Activated CD4-positive, alpha-beta T cell treated with anti-CD3 and anti-CD28 coated beads, Interleukin-2, Interleukin-4, amounts not matched to agents 100 ng/mL and 50 ng/mL, durations not matched to agents 16 hours and 8 hours (primary cell): ENCODE data around the gene RARS1.

Source experiments
- DNase-seq: peaks from one replicate; pipeline ENCODE4 v3.0.0-alpha.2; 2020; ENCODE audit warnings: low spot score

The RARS1 gene

DNA sequence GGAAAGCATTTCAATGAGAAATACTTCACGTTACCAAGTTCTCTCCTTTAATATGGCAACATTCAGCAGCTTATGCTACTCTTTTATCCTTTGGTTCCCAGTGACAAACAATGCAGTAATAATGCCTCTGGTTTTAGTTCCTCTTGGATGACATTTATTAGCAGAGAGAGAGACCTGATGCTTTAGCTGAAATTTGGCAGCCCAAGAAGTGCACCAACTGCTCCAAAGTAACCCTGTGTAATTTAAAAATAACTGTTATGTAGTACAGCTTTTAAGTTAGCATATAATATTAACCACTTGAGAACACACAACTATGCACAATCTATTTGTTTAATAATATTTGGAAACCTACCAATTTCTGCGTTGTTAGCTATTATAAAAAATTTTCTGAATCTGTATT, 71.1 kb downstream of the RARS1 start:
- DNase-seq = no peak

DNA sequence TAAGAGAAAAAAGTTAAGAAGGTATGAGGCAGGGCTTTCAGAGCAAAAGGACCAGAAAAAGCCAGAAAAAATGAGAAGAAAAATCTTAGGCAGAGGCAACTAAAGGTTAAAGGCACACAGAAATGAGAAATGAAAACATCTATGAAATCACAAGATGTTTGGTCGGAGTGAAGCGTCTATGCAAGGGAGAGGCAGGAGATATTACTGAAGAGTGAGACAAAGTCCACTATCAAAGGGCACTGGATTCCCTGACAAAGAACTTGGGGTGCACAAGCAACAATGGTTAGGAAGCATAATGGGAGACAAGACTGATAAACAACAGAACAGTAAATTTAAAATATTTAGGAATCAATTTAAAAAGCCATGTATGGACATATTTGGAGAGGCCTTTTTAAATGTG, 76.0 kb downstream of the RARS1 start:
- DNase-seq = no peak

GRCh38 chr5:168563959-168564358, 77.7 kb downstream of the RARS1 start:
- no peak for DNase-seq

DNA sequence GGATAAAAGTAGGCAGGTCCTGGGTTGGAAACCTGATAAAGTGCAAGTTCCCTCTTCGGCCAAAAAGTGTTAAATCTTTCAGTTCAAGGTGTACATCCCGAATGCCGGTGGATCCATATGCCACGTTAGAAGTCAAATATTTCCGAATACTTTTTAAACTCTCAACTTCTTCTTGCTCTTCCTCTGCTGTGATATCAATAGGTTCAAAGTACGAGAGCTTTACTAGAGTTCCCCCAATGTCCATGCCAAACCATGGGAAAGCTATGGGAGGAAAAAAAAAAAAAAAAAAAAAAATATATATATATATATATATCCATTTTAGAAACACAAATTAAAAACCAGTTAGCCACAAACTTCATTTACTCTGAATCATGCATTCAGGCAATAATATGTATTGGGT, 82.5 kb downstream of the RARS1 start:
- DNase-seq = no peak
